GM12878 (cell line): Measurements from ENCODE around the gene STARD10. TPM values are rescaled to one million over a fixed set of nuclear protein-coding genes. Genes with fewer than 3 reads are reported as not detected.

Experiments
- ATAC-seq: fragments of 200-7000 bp; cut with Tn5 transposase; 3 replicates; pipeline ENCODE4 v1.9.1; 2020; ENCODE audit warnings: mild to moderate bottlenecking, moderate library complexity
- BruUV-seq: library from RNA; stranded (reverse); fragments of 400-500 nt; replicated peaks from 2 replicates; lab custom pipeline; 2021; lab: Mats Ljungman, UMichigan
- CTCF ChIA-PET: fragments of 300-600 bp; sonication (Branson Sonifier 250); formaldehyde crosslinking; extraction: SDS; loops from one replicate; lab custom pipeline; 2021; ENCODE audit warnings: inconsistent platforms; lab: Yijun Ruan, JAX
- POLR2A ChIA-PET: fragments of 350-600 bp; formaldehyde crosslinking; extraction: SDS; loops from one replicate; lab custom pipeline; 2021; ENCODE audit warnings: inconsistent platforms; lab: Charles Lee
- RAD21 ChIA-PET: fragments of 300-600 bp; sonication (Branson Sonifier 250); formaldehyde crosslinking; loops from one replicate; lab custom pipeline; 2023; ENCODE audit warnings: antibody characterized with exemption; ENCODE audit not compliant: unreplicated experiment; lab: Charles Lee
- SMC1A ChIA-PET: fragments of 300-600 bp; sonication (Branson Sonifier 250); formaldehyde crosslinking; loops from one replicate; lab custom pipeline; 2023; ENCODE audit not compliant: unreplicated experiment, uncharacterized antibody; lab: Charles Lee
- DNase-seq: peaks from one replicate; pipeline ENCODE4 v3.0.0-alpha.2; 2011; ENCODE audit warnings: low read depth, low spot score
- FAIRE-seq: peaks from 3 replicates; lab custom pipeline; 2011; peaks lifted over from hg19 to GRCh38; lab: Jason Lieb, UNC
- H2AFZ ChIP-seq: 2 replicates; pipeline ENCODE4 v1.6.0; 2011; ENCODE audit warnings: low read depth, low read length, control low read depth; ENCODE audit not compliant: control insufficient read depth
- H3K27ac ChIP-seq: 2 replicates; pipeline ENCODE4 v1.5.1; 2011; ENCODE audit warnings: control low read depth; ENCODE audit not compliant: control insufficient read depth, insufficient read depth
- H3K27me3 ChIP-seq, 2 experiments: replicated peaks in 1 of 2; 2 replicates each; pipeline versions ENCODE4 v1.6.0 to v1.6.1; 2011; ENCODE audit warnings: low read length in 1 of 2; ENCODE audit not compliant: control insufficient read depth in 2 of 2, insufficient read depth in 2 of 2
- H3K36me3 ChIP-seq, 2 experiments: 2 replicates each; pipeline ENCODE4 v1.5.1; 2011; ENCODE audit warnings: low read length in 1 of 2; ENCODE audit not compliant: control insufficient read depth in 2 of 2, insufficient read depth in 2 of 2
- H3K4me1 ChIP-seq: 2 replicates; pipeline ENCODE4 v1.6.1; 2011; ENCODE audit warnings: mild to moderate bottlenecking, low read length, moderate library complexity, mixed read lengths; ENCODE audit not compliant: control insufficient read depth, insufficient read depth
- H3K4me2 ChIP-seq: 2 replicates; pipeline ENCODE4 v1.6.0; 2011; ENCODE audit warnings: control low read depth; ENCODE audit not compliant: control insufficient read depth, insufficient read depth
- H3K4me3 ChIP-seq: fragments of 200-600 bp; sonication (generic); 2 replicates; pipeline ENCODE4 v1.5.1; 2016
- H3K79me2 ChIP-seq: 2 replicates; pipeline ENCODE4 v1.6.0; 2011; ENCODE audit warnings: low read length; ENCODE audit not compliant: control insufficient read depth, insufficient read depth
- H3K9ac ChIP-seq: 2 replicates; pipeline ENCODE4 v1.8.0; 2011; ENCODE audit warnings: low read length, control low read depth, mixed read lengths; ENCODE audit not compliant: control insufficient read depth, insufficient read depth
- H3K9me3 ChIP-seq: replicated peaks from 3 replicates; pipeline ENCODE4 v1.5.1; 2011; ENCODE audit warnings: mild to moderate bottlenecking, low read length; ENCODE audit not compliant: control insufficient read depth, insufficient read depth
- H4K20me1 ChIP-seq: 2 replicates; pipeline ENCODE4 v1.6.0; 2011; ENCODE audit not compliant: control insufficient read depth, insufficient read depth
- BACH1 ChIP-seq: fragments of 450-650 bp; IDR thresholded peaks from 2 replicates; pipeline ENCODE4 v1.6.1; 2017; ENCODE audit warnings: mild to moderate bottlenecking, borderline replicate concordance
- CEBPZ ChIP-seq: fragments of 150-350 bp; IDR thresholded peaks from 2 replicates; pipeline ENCODE4 v1.6.1; 2016; ENCODE audit warnings: low read depth, low read length
- HDAC2 ChIP-seq: fragments of 200-600 bp; sonication (generic); IDR thresholded peaks from 2 replicates; pipeline ENCODE4 v1.6.1; 2017
- NBN ChIP-seq: fragments of 450-650 bp; IDR thresholded peaks from 2 replicates; pipeline ENCODE4 v1.6.1; 2016
- POU2F2 ChIP-seq: IDR thresholded peaks from 3 replicates; pipeline ENCODE4 v1.6.1; 2011; ENCODE audit warnings: low read depth, mild to moderate bottlenecking, low read length, borderline replicate concordance
- RAD21 ChIP-seq: IDR thresholded peaks from 2 replicates; pipeline ENCODE4 v1.6.1; 2011; ENCODE audit warnings: mild to moderate bottlenecking, low read depth, low read length, moderate library complexity; ENCODE audit not compliant: insufficient read depth
- SP1 ChIP-seq: IDR thresholded peaks from one replicate; pipeline ENCODE4 v1.6.1; 2011; ENCODE audit warnings: low read depth, low read length
- SREBF1 ChIP-seq: IDR thresholded peaks from 2 replicates; pipeline ENCODE4 v1.6.1; 2012; ENCODE audit warnings: mild to moderate bottlenecking, low read length
- WGBS: methylation state at CpG from one replicate; pipeline ENCODE4 v1.1.6; 2016; ENCODE audit warnings: low lambda C conversion rate; ENCODE audit not compliant: insufficient replicate concordance, insufficient coverage; ENCODE audit errors: missing lambda C conversion rate; 5-methylcytosine and 5-hydroxymethylcytosine counted together
- in situ Hi-C: fragments of 300-500 bp; cut with MboI; formaldehyde crosslinking; loops from 9 replicates; pipeline ENCODE4 v1.14.3; 2018; ENCODE audit warnings: mixed read lengths
- intact Hi-C: fragments of 100-400 bp; cut with micrococcal nuclease; formaldehyde crosslinking; loops from one replicate; pipeline ENCODE4 v1.14.2; 2022; ENCODE audit not compliant: unreplicated experiment
- polyA plus RNA-seq, 11 experiments: library from polyadenylated mRNA; depleted of rRNA in 4 of 11; unstranded in 6 of 11; stranded (reverse) in 5 of 11; fragments of >200 nt; fragmentation: Nextera tagmentation in 4 of 11; fragmentation: Illumina TruSeq in 1 of 11; extraction: Ambion mirVana in 4 of 11; extraction: Trizol in 1 of 11; gene quantifications; 1 replicate in 1 of 11; 2 replicates in 10 of 11; pipeline versions ENCODE4 v1.2.1 to v1.2.3, GENCODE V29; 2011 to 2016; ENCODE audit warnings: inconsistent platforms in 2 of 11, missing spikeins in 2 of 11, low read depth in 1 of 11
- total RNA-seq, 4 experiments: library from RNA; depleted of rRNA in 3 of 4; stranded (reverse); fragments of >200 nt in 3 of 4; fragmentation: Illumina TruSeq in 1 of 4; extraction: Trizol in 1 of 4; gene quantifications; 2 replicates each; pipeline versions ENCODE4 v1.2.1 to v1.2.3, GENCODE V29; 2013 to 2021

The STARD10 gene
- total and polyA plus RNA-seq, 10 of the 15 experiments (the other 5 are each of a cell fraction or from before 2014, with no cell fraction given): 0.15 to 43.2 (median 23.1) TPM

GRCh38 chr11:72730737-72731136, 63.1 kb downstream of the STARD10 start:
- FAIRE-seq (no peak), ATAC-seq (no peak), DNase-seq (no peak)
- Histone ChIP-seq H3K4me2 (no peak overlapping the region), H3K27ac (no peak overlapping the region), H3K9ac (no peak overlapping the region), H3K27me3 (no peaks in the 10 kb centered on the region), H3K36me3 (peaks cover 8 to 15% of the 10 kb centered on the region in 2 experiments; a peak in 3 of 4 replicates), H4K20me1 (peaks cover 3% of the 10 kb centered on the region; the same call in 1 of the 2 replicates), H3K79me2 (peaks cover 21% of the 10 kb centered on the region), H2AFZ (no peak overlapping the region), H3K4me3 (no peak overlapping the region), H3K4me1 (no peaks in the 10 kb centered on the region; the same call in 1 of the 2 replicates), H3K9me3 (peaks cover 3% of the 10 kb centered on the region; the same call in 1 of the 3 replicates)
- WGBS: 96% methylated on average over 2 of the region's 2 CpGs
- no TSS peak for BruUV-seq
- ChIA-PET CTCF (interaction anchor here (1.6 to 18.4 kb wide), 4 partner anchors 9 to 82 kb away, joined by 3 to 469 read pairs (median 122); partner anchors contain the start of genes ATG16L2 and STARD10), SMC1A (interaction anchor here (1.3 to 12.0 kb wide), 5 partner anchors 9 to 415 kb away, joined by 4 to 185 read pairs (median 5); partner anchors contain the start of gene STARD10), RAD21 (interaction anchor here (1.7 to 13.9 kb wide), 3 partner anchors 46 to 447 kb away, joined by 6 to 256 read pairs (median 8); partner anchors contain the start of gene STARD10), POLR2A (interaction anchor here (0.6 to 2.2 kb wide), 5 partner anchors 12 to 245 kb away, joined by 3 to 9 read pairs (median 3); partner anchors contain the start of gene ATG16L2)
- in situ Hi-C loops (no loop called here), intact Hi-C loops (no loop called here)
- TF ChIP-seq CEBPZ: no peak
- TF ChIP-seq NBN: no peak
- no peak for TF ChIP-seq POU2F2
- TF ChIP-seq HDAC2: no peak
- TF ChIP-seq SREBF1: no peak
- no peak for TF ChIP-seq RAD21
- no peak for TF ChIP-seq SP1
- no peak for TF ChIP-seq BACH1
